Measurements from ENCODE around the gene EZH2.

- TF ChIP-seq CTCF (IDR thresholded peaks at IDR 0.05; ENCODE audit: poor library complexity, severe bottlenecking) (no peak), TAF1 (IDR thresholded peaks at IDR 0.05; ENCODE audit: low read depth) (no peak)
Measured at GRCh38 chr7:148865283-148865682, 18.8 kb downstream of the EZH2 start.

Measured in neural cell (in vitro differentiated cells).